H1 (cell line): Measurements from ENCODE around the gene NFKBIL1. TPM values are rescaled to one million over a fixed set of nuclear protein-coding genes. Genes with fewer than 3 reads are reported as not detected.

ENCODE experiments used
- ASH2L ChIP-seq: fragments of 200-600, 300-600 bp; sonication (generic); IDR thresholded peaks from one replicate; pipeline ENCODE4 v1.7.1; 2017; ENCODE audit warnings: low read length
- BACH1 ChIP-seq: IDR thresholded peaks from 2 replicates; pipeline ENCODE4 v1.6.1; 2012; ENCODE audit warnings: low read length, improper control_type of control experiment
- CREB1 ChIP-seq: IDR thresholded peaks from 2 replicates; pipeline ENCODE4 v1.6.1; 2012; ENCODE audit warnings: inconsistent platforms
- KDM4A ChIP-seq: IDR thresholded peaks from one replicate; pipeline ENCODE4 v1.7.1; 2012; ENCODE audit warnings: low read depth, mild to moderate bottlenecking, moderate library complexity, low read length, inconsistent platforms; ENCODE audit not compliant: severe bottlenecking
- PHF8 ChIP-seq: fragments of 200-600 bp; sonication (generic); conservative IDR thresholded peaks from 2 replicates; pipeline ENCODE4 v1.7.1; 2012; ENCODE audit warnings: low read depth, mild to moderate bottlenecking, inconsistent platforms, low read length, moderate library complexity
- POLR2A ChIP-seq, 2 experiments: IDR thresholded peaks; 1 replicate in 1 of 2; 2 replicates in 1 of 2; pipeline ENCODE4 v1.6.1; 2011; ENCODE audit warnings: low read depth in 2 of 2, low read length in 2 of 2, mild to moderate bottlenecking in 2 of 2; ENCODE audit errors: control extremely low read depth in 1 of 2
- POLR2AphosphoS5 ChIP-seq: IDR thresholded peaks from 2 replicates; pipeline ENCODE4 v1.6.1; 2011; ENCODE audit warnings: low read depth, low read length
- RAD21 ChIP-seq, 2 experiments: IDR thresholded peaks in 1 of 2; conservative IDR thresholded peaks in 1 of 2; 2 replicates each; pipeline ENCODE4 v1.6.1; 2011; ENCODE audit warnings: low read depth in 2 of 2, low read length in 2 of 2, improper control_type of control experiment in 1 of 2, inconsistent platforms in 1 of 2, mild to moderate bottlenecking in 1 of 2, moderate library complexity in 1 of 2
- RNF2 ChIP-seq: fragments of 200-900, 300-1000 bp; sonication (generic); IDR thresholded peaks from 2 replicates; pipeline ENCODE4 v1.7.1; 2016; ENCODE audit warnings: borderline replicate concordance, low read depth, mild to moderate bottlenecking, antibody characterized with exemption, low read length; ENCODE audit not compliant: poor library complexity, severe bottlenecking; ENCODE audit errors: missing control alignments
- SAP30 ChIP-seq: fragments of 300-600 bp; sonication (generic); IDR thresholded peaks from 2 replicates; pipeline ENCODE4 v1.7.1; 2012; ENCODE audit warnings: low read length, moderate library complexity, mild to moderate bottlenecking, inconsistent platforms; ENCODE audit not compliant: insufficient read depth, insufficient replicate concordance
- SIN3A ChIP-seq, 2 experiments: IDR thresholded peaks in 1 of 2; conservative IDR thresholded peaks in 1 of 2; 2 replicates each; pipeline ENCODE4 v1.6.1; 2011 to 2012; ENCODE audit warnings: low read length in 2 of 2, improper control_type of control experiment in 1 of 2, low read depth in 1 of 2, mild to moderate bottlenecking in 1 of 2
- TAF1 ChIP-seq: IDR thresholded peaks from 2 replicates; pipeline ENCODE4 v1.6.1; 2011; ENCODE audit warnings: mild to moderate bottlenecking, low read depth, low read length
- TAF7 ChIP-seq: optimal IDR thresholded peaks from 2 replicates; pipeline ENCODE3; 2011; ENCODE audit warnings: low read depth, mild to moderate bottlenecking, inconsistent platforms, low read length, moderate library complexity, borderline replicate concordance
- TBP ChIP-seq: IDR thresholded peaks from 2 replicates; pipeline ENCODE4 v1.6.1; 2011; ENCODE audit warnings: low read depth, low read length, improper control_type of control experiment
- TEAD4 ChIP-seq: IDR thresholded peaks from 2 replicates; pipeline ENCODE4 v1.6.1; 2012; ENCODE audit warnings: low read depth, low read length, inconsistent platforms, mixed read lengths
- YY1 ChIP-seq: IDR thresholded peaks from 2 replicates; pipeline ENCODE4 v1.6.1; 2011; ENCODE audit warnings: low read depth, mild to moderate bottlenecking, low read length
- ZNF274 ChIP-seq: IDR thresholded peaks from 2 replicates; pipeline ENCODE4 v1.7.0; 2012; ENCODE audit warnings: low read length, borderline replicate concordance; ENCODE audit errors: extremely low read depth
- polyA plus RNA-seq, 7 experiments: library from polyadenylated mRNA; depleted of rRNA in 3 of 7; stranded (reverse) in 5 of 7; unstranded in 2 of 7; fragments of >200 nt in 5 of 7; fragments of 200-250 nt in 2 of 7; gene quantifications; 1 replicate in 5 of 7; 2 replicates in 1 of 7; 4 replicates in 1 of 7; pipeline versions ENCODE4 v1.2.1 to v1.2.3, GENCODE V29; 2011 to 2013; ENCODE audit warnings: missing spikeins in 2 of 7, mixed read lengths in 2 of 7
- total RNA-seq: library from RNA; stranded (reverse); fragmentation: NEBNext Ultra II Directional; extraction: Animal tissue kit (Norgen Biotek cat#: 25700); gene quantifications from 2 replicates; pipeline ENCODE4 v1.2.1, GENCODE V29; 2021
- TF ChIP-seq, protein P1 (sequence below): IDR thresholded peaks from 2 replicates; pipeline ENCODE4 v1.6.1; 2012; ENCODE audit warnings: inconsistent platforms
- TF ChIP-seq, protein P2 (sequence below): IDR thresholded peaks from 2 replicates; pipeline ENCODE4 v1.6.1; 2012; ENCODE audit warnings: inconsistent platforms

The NFKBIL1 gene
- total and polyA plus RNA-seq, 2 of the 8 experiments (the other 6 are each of a cell fraction or from before 2014, with no cell fraction given), result 7.5 to 11.2 TPM

- TF ChIP-seq, protein P1, sequence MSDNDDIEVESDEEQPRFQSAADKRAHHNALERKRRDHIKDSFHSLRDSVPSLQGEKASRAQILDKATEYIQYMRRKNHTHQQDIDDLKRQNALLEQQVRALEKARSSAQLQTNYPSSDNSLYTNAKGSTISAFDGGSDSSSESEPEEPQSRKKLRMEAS, result peak; percentile 75
- TF ChIP-seq RNF2 (no peak), RAD21 (IDR thresholded peaks at IDR 0.05 in 1 of 2, conservative IDR thresholded peaks at IDR 0.05 in 1 of 2; ENCODE audit: low read depth in 2 of 2, low read length in 2 of 2) (peak; percentile 39 to 66), POLR2AphosphoS5 (0 out of 2 replicates have a peak, but pooled peaks have one; percentile 34), PHF8 (peak; percentile 37; the same call in 1 of the 2 replicates), TEAD4 (no peak), TBP (peak; percentile 61; the same call in 1 of the 2 replicates), BACH1 (peak; percentile 88), TAF1 (peak; percentile 51), ASH2L (peak; percentile 96), SIN3A (conservative IDR thresholded peaks at IDR 0.05 in 1 of 2, IDR thresholded peaks at IDR 0.05 in 1 of 2; ENCODE audit: low read depth in 1 of 2, low read length in 2 of 2) (peak; percentile 66 to 70; a peak in 3 of 4 replicates), TAF7 (peak; percentile 60), KDM4A (peak; percentile 98), ZNF274 (no peak), YY1 (no peak), SAP30 (no peak), POLR2A (IDR thresholded peaks at IDR 0.05; ENCODE audit: control extremely low read depth in 1 of 2, low read depth in 2 of 2, low read length in 2 of 2) (0 out of 3 replicates have a peak, but pooled peaks of 1 of the 2 experiments have one; percentile 18), CREB1 (peak; percentile 82)
- TF ChIP-seq, protein P2, sequence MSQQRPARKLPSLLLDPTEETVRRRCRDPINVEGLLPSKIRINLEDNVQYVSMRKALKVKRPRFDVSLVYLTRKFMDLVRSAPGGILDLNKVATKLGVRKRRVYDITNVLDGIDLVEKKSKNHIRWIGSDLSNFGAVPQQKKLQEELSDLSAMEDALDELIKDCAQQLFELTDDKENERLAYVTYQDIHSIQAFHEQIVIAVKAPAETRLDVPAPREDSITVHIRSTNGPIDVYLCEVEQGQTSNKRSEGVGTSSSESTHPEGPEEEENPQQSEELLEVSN, result peak; percentile 70
- TF ChIP-seq, all 59 proteins: peak for 18
Observed at GRCh38 chr6:31580807-31581433, 33.5 kb downstream of the NFKBIL1 start (continued).
